ENCODE results near the gene CELSR1.
A peak's percentile ranks its signal among the peaks of the same experiment; 100 is the strongest.
"Not testable (repeated sequence)": the region's sequence is repeated elsewhere in the genome, so short reads cannot be mapped to it uniquely, and the experiment has no call there.

Gene CELSR1

GRCh38 chr22:46533070-46533833, 4.2 kb downstream of the CELSR1 start:
- no peak for DNase-seq

GRCh38 chr22:46532416-46532815, 5.0 kb downstream of the CELSR1 start:
- no peak for DNase-seq

GRCh38 chr22:46531581-46532175, 5.7 kb downstream of the CELSR1 start:
- no peak for DNase-seq

- peak; percentile 46 for DNase-seq
Observed at GRCh38 chr22:46528121-46528610, 9.3 kb downstream of the CELSR1 start.

GRCh38 chr22:46526244-46526839, 11.1 kb downstream of the CELSR1 start:
- DNase-seq: no peak

GRCh38 chr22:46525389-46526243, 11.8 kb downstream of the CELSR1 start:
- no peak for DNase-seq

- no peak for DNase-seq
Observed at GRCh38 chr22:46524203-46524740, 13.1 kb downstream of the CELSR1 start.

- DNase-seq: no peak
Observed at GRCh38 chr22:46522797-46523196, 14.6 kb downstream of the CELSR1 start.

GRCh38 chr22:46521994-46522393, 15.4 kb downstream of the CELSR1 start:
- DNase-seq: no peak

GRCh38 chr22:46520880-46521279, 16.5 kb downstream of the CELSR1 start:
- DNase-seq: no peak

GRCh38 chr22:46519377-46519776, 18.0 kb downstream of the CELSR1 start:
- no peak for DNase-seq

GRCh38 chr22:46518542-46519325, 18.7 kb downstream of the CELSR1 start:
- DNase-seq: no peak

- no peak for DNase-seq
Observed at GRCh38 chr22:46518038-46518437, 19.4 kb downstream of the CELSR1 start.

- DNase-seq: no peak
Observed at GRCh38 chr22:46517255-46517761, 20.1 kb downstream of the CELSR1 start.

GRCh38 chr22:46516638-46517037, 20.8 kb downstream of the CELSR1 start:
- DNase-seq: no peak

- DNase-seq: not testable (repeated sequence)
Observed at GRCh38 chr22:46516112-46516487, 21.3 kb downstream of the CELSR1 start.

- DNase-seq: no peak
Observed at GRCh38 chr22:46515208-46516111, 22.0 kb downstream of the CELSR1 start.

- DNase-seq: peak; percentile 54
Observed at GRCh38 chr22:46514592-46515207, 22.7 kb downstream of the CELSR1 start.

GRCh38 chr22:46513908-46514550, 23.4 kb downstream of the CELSR1 start:
- no peak for DNase-seq

Data from fibroblast of skin of abdomen (primary cell).